WTC11 (cell line): ENCODE measurements around the gene TSPO. TPM values are rescaled to one million over a fixed set of nuclear protein-coding genes. Genes with fewer than 3 reads are reported as not detected.

ENCODE experiments used
- ATAC-seq: fragments of 200-7000 bp; cut with Tn5 transposase; 2 replicates; pipeline ENCODE4 v1.10.0; 2021; ENCODE audit warnings: mild to moderate bottlenecking, moderate library complexity
- CTCF ChIA-PET: fragments of 300-600 bp; sonication (Branson Sonifier 250); formaldehyde crosslinking; loops from one replicate; lab custom pipeline; 2021; ENCODE audit warnings: antibody characterized with exemption; lab: Charles Lee
- POLR2A ChIA-PET: fragments of 350-600 bp; sonication (Branson Sonifier 250); formaldehyde crosslinking; loops from one replicate; lab custom pipeline; 2021; ENCODE audit warnings: antibody characterized with exemption; lab: Charles Lee
- DNase-seq: peaks from one replicate; pipeline ENCODE4 v3.0.0; 2021; ENCODE audit warnings: low spot score
- H3K27ac Mint-ChIP-seq: 2 replicates; pipeline ENCODE4 v1.8.0; 2021; ENCODE audit warnings: mixed read lengths
- H3K27me3 Mint-ChIP-seq: 2 replicates; pipeline ENCODE4 v1.8.0; 2021; ENCODE audit warnings: low read depth, mild to moderate bottlenecking, moderate library complexity, mixed read lengths
- H3K36me3 Mint-ChIP-seq: 2 replicates; pipeline ENCODE4 v1.8.0; 2021; ENCODE audit warnings: mixed read lengths
- H3K4me1 Mint-ChIP-seq: 2 replicates; pipeline ENCODE4 v1.8.0; 2022; ENCODE audit warnings: mixed read lengths
- H3K4me3 Mint-ChIP-seq: 2 replicates; pipeline ENCODE4 v1.8.0; 2021; ENCODE audit warnings: mild to moderate bottlenecking, moderate library complexity, mixed read lengths
- H3K9me3 Mint-ChIP-seq: 2 replicates; pipeline ENCODE4 v1.8.0; 2021; ENCODE audit warnings: mixed read lengths
- ATF1 ChIP-seq: sonication (generic); formaldehyde crosslinking; IDR thresholded peaks from 2 replicates; pipeline ENCODE4 v1.8.1; 2023; ENCODE audit warnings: mild to moderate bottlenecking, moderate library complexity, missing genetic modification reagents
- CREB1 ChIP-seq: sonication (generic); formaldehyde crosslinking; IDR thresholded peaks from 2 replicates; pipeline ENCODE4 v1.8.0; 2023; ENCODE audit warnings: mild to moderate bottlenecking, missing genetic modification reagents
- E2F1 ChIP-seq: sonication (generic); formaldehyde crosslinking; IDR thresholded peaks from 2 replicates; pipeline ENCODE4 v1.8.0; 2022; ENCODE audit warnings: mild to moderate bottlenecking, missing genetic modification reagents
- EMX1 ChIP-seq: fragments of 250-450 bp; sonication (Bioruptor Pico); IDR thresholded peaks from 2 replicates; pipeline ENCODE4 v1.8.0; 2021; ENCODE audit warnings: mild to moderate bottlenecking
- FOXJ3 ChIP-seq: sonication (generic); formaldehyde crosslinking; IDR thresholded peaks from 2 replicates; pipeline ENCODE4 v1.9.0; 2021; ENCODE audit warnings: missing genetic modification reagents, mild to moderate bottlenecking, borderline replicate concordance
- GRHL2 ChIP-seq: fragments of 250-450 bp; sonication (Bioruptor Pico); IDR thresholded peaks from 2 replicates; pipeline ENCODE4 v1.8.0; 2022; ENCODE audit warnings: mild to moderate bottlenecking, moderate library complexity; ENCODE audit not compliant: insufficient replicate concordance, severe bottlenecking
- GTF2I ChIP-seq: fragments of 250-450 bp; sonication (Bioruptor Pico); conservative IDR thresholded peaks from 2 replicates; pipeline ENCODE4 v1.4.0; 2021; ENCODE audit warnings: mild to moderate bottlenecking
- MLX ChIP-seq: sonication (generic); formaldehyde crosslinking; IDR thresholded peaks from 2 replicates; pipeline ENCODE4 v1.8.1; 2023; ENCODE audit warnings: mild to moderate bottlenecking, missing genetic modification reagents, moderate library complexity
- NFYB ChIP-seq: sonication (generic); formaldehyde crosslinking; conservative IDR thresholded peaks from 2 replicates; pipeline ENCODE4 v1.8.0; 2022; ENCODE audit warnings: low read depth, missing genetic modification reagents
- NR1H2 ChIP-seq: sonication (generic); formaldehyde crosslinking; IDR thresholded peaks from 2 replicates; pipeline ENCODE4 v1.9.0; 2021; ENCODE audit warnings: mild to moderate bottlenecking, moderate library complexity, missing genetic modification reagents
- PREB ChIP-seq: sonication (generic); formaldehyde crosslinking; IDR thresholded peaks from 2 replicates; pipeline ENCODE4 v1.8.1; 2022; ENCODE audit warnings: mild to moderate bottlenecking, missing genetic modification reagents, moderate library complexity, borderline replicate concordance
- PRRX2 ChIP-seq: fragments of 250-450 bp; sonication (Bioruptor Pico); IDR thresholded peaks from 2 replicates; pipeline ENCODE4 v1.8.0; 2021; ENCODE audit warnings: mild to moderate bottlenecking
- RELA ChIP-seq: sonication (generic); formaldehyde crosslinking; IDR thresholded peaks from 2 replicates; pipeline ENCODE4 v1.8.1; 2022; ENCODE audit warnings: missing genetic modification reagents, mild to moderate bottlenecking, borderline replicate concordance
- TEAD4 ChIP-seq: sonication (generic); formaldehyde crosslinking; IDR thresholded peaks from 2 replicates; pipeline ENCODE4 v1.8.0; 2022; ENCODE audit warnings: mild to moderate bottlenecking, missing genetic modification reagents
- ZBTB43 ChIP-seq: sonication (generic); formaldehyde crosslinking; IDR thresholded peaks from 2 replicates; pipeline ENCODE4 v1.8.1; 2023; ENCODE audit warnings: mild to moderate bottlenecking, missing genetic modification reagents
- ZMAT4 ChIP-seq: fragments of 250-450 bp; sonication (Bioruptor Pico); IDR thresholded peaks from 2 replicates; pipeline ENCODE4 v1.9.0; 2021; ENCODE audit warnings: mild to moderate bottlenecking
- ZNF281 ChIP-seq: sonication (generic); formaldehyde crosslinking; IDR thresholded peaks from 2 replicates; pipeline ENCODE4 v1.8.0; 2023; ENCODE audit warnings: mild to moderate bottlenecking, missing genetic modification reagents
- ZNF532 ChIP-seq: fragments of 250-450 bp; sonication (Bioruptor Pico); IDR thresholded peaks from 2 replicates; pipeline ENCODE4 v1.9.0; 2021; ENCODE audit warnings: mild to moderate bottlenecking, borderline replicate concordance
- total RNA-seq: library from RNA; stranded (reverse); gene quantifications from 3 replicates; pipeline ENCODE4 v1.2.3, GENCODE V29; 2021

The TSPO gene
- total RNA-seq, 1 experiment from 2014 or later = 21.9 TPM

GRCh38 chr22:43154887-43155536 is 3.7 kb downstream of the TSPO start (continued):
- no peak for TF ChIP-seq ZNF281 (CRISPR knock-in tag)
- TF ChIP-seq ZMAT4 (CRISPR knock-in tag) = no peak
- no peak for TF ChIP-seq EMX1 (CRISPR knock-in tag)
- TF ChIP-seq E2F1 = no peak
- TF ChIP-seq PREB (CRISPR knock-in tag) = no peak
- no peak for TF ChIP-seq RELA (CRISPR knock-in tag)

GRCh38 chr22:43155789-43156188 is 4.4 kb downstream of the TSPO start:
- DNase-seq (no peak), ATAC-seq (no peak)
- CTCF ChIA-PET = interaction anchor here (1.0 to 1.1 kb wide), 2 partner anchors 20 to 32 kb away, joined by 3 to 4 read pairs; no protein-coding TSS in a partner anchor
- Mint-ChIP-seq H3K9me3 (no peaks in the 10 kb centered on the region), H3K4me1 (peaks cover 6% of the 10 kb centered on the region), H3K36me3 (no peaks in the 10 kb centered on the region), H3K4me3 (no peak overlapping the region), H3K27ac (no peak overlapping the region), H3K27me3 (peaks cover 8% of the 10 kb centered on the region)
- POLR2A ChIA-PET = no interaction called here
- no peak for TF ChIP-seq GRHL2 (CRISPR knock-in tag)

GRCh38 chr22:43156413-43156812 is 5.1 kb downstream of the TSPO start:
- no peaks in the 10 kb centered on the region for H3K9me3 Mint-ChIP-seq
- no peak for TF ChIP-seq GRHL2 (CRISPR knock-in tag)
- TF ChIP-seq FOXJ3 (CRISPR knock-in tag) = no peak
- no peak for TF ChIP-seq ZNF532
- no peak for TF ChIP-seq ZBTB43 (CRISPR knock-in tag)
- no peak for TF ChIP-seq TEAD4 (CRISPR knock-in tag)
- TF ChIP-seq GTF2I (CRISPR knock-in tag) = no peak
- no peak for TF ChIP-seq CREB1 (CRISPR knock-in tag)
- TF ChIP-seq NR1H2 (CRISPR knock-in tag) = no peak
- TF ChIP-seq ZMAT4 (CRISPR knock-in tag) = no peak
- TF ChIP-seq NFYB (CRISPR knock-in tag) = no peak
- no peak for TF ChIP-seq PRRX2 (CRISPR knock-in tag)
- TF ChIP-seq RELA (CRISPR knock-in tag) = no peak
- no peak for TF ChIP-seq MLX (CRISPR knock-in tag)
- TF ChIP-seq ATF1 = no peak
- TF ChIP-seq, all 79 proteins: peak for 0
- CTCF ChIA-PET = interaction anchor here (1.0 to 2.1 kb wide), 2 partner anchors 20 to 72 kb away, joined by 3 to 6 read pairs; no protein-coding TSS in a partner anchor
- H3K4me1 Mint-ChIP-seq = peaks cover 3% of the 10 kb centered on the region
- H3K36me3 Mint-ChIP-seq = no peaks in the 10 kb centered on the region
- no peak overlapping the region for H3K4me3 Mint-ChIP-seq
- H3K27me3 Mint-ChIP-seq = peaks cover 5% of the 10 kb centered on the region; the same call in 1 of the 2 replicates
- POLR2A ChIA-PET = no interaction called here
- DNase-seq = no peak
- no peak for ATAC-seq
- no peak overlapping the region for H3K27ac Mint-ChIP-seq
